Measurements from ENCODE around the gene PRKCE. TPM values are rescaled to one million over a fixed set of nuclear protein-coding genes. Genes with fewer than 3 reads are reported as not detected.

PRKCE gene
- polyA plus RNA-seq, 1 of the 3 experiments (the other 2 are of a cell fraction) = 16.3 TPM

DNA sequence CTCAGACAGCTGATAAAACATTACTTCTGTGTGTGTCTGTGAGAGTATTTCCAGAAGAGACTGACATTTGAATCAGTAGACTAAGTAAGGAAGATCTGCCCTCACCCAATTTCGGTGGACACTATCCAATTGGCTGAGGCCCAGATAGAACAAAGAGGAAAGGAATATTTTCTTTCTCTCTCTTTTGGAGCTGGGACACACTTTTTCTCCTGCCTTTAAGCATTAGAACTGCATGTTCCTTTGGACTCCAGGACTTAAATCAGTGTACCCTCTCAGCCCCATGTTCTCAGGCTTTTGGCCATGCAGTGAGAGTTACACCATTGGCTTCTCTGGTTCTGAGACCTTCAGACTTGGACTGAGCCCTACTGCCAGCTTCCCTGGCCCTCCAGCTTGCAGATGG lies 37.1 kb upstream of the PRKCE start:
- CTCF ChIA-PET = interaction anchor here (1.0 to 1.9 kb wide), 2 partner anchors 29 to 30 kb away, joined by 4 to 7 read pairs; no protein-coding TSS in a partner anchor

DNA sequence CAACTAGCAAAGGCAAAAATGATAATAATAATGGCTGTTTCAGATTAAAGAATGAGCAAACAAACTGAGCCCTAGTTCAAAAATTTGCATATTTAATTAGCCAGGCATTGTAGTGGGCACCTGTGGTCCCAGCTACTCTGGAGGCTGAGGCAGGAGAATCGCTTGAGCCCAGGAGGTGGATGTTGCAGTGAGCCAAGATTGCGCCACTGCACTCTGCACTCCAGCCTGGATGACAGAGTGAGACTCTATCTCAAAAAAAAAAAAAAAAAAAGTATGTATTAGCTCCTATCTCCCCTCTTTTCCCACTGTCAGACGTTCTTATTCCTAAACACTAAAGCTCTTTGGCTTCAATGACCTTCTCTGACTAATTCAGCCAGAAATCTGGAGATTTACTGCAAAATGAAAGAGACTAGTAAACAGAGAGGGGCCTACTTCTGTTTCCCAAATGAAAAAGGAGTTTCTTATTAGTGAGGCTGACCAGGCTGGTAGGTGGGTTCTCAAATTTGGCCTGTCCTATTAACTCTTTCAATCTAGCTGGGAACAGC lies 36.5 kb upstream of the PRKCE start:
- TF ChIP-seq ELF1 (IDR thresholded peaks at IDR 0.05) (no peak), NFIC (IDR thresholded peaks at IDR 0.05; ENCODE audit: borderline replicate concordance) (no peak), MXI1 (IDR thresholded peaks at IDR 0.05; ENCODE audit: low read depth, low read length) (no peak), MEF2A (IDR thresholded peaks at IDR 0.05; ENCODE audit: borderline replicate concordance, low read depth) (no peak), SIN3A (IDR thresholded peaks at IDR 0.05; ENCODE audit: borderline replicate concordance, low read depth, low read length) (no peak), RCOR1 (IDR thresholded peaks at IDR 0.05; ENCODE audit: low read length) (no peak), JUND (IDR thresholded peaks at IDR 0.05) (no peak), FOSL2 (IDR thresholded peaks at IDR 0.05; ENCODE audit: borderline replicate concordance, low read depth) (no peak)
- TF ChIP-seq, protein P1, sequence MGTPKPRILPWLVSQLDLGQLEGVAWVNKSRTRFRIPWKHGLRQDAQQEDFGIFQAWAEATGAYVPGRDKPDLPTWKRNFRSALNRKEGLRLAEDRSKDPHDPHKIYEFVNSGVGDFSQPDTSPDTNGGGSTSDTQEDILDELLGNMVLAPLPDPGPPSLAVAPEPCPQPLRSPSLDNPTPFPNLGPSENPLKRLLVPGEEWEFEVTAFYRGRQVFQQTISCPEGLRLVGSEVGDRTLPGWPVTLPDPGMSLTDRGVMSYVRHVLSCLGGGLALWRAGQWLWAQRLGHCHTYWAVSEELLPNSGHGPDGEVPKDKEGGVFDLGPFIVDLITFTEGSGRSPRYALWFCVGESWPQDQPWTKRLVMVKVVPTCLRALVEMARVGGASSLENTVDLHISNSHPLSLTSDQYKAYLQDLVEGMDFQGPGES (IDR thresholded peaks at IDR 0.05; ENCODE audit: low read depth, low read length) = no peak
- TF ChIP-seq, protein P2, sequence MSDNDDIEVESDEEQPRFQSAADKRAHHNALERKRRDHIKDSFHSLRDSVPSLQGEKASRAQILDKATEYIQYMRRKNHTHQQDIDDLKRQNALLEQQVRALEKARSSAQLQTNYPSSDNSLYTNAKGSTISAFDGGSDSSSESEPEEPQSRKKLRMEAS (IDR thresholded peaks at IDR 0.05; ENCODE audit: low read depth) = no peak
- TF ChIP-seq, protein P3, sequence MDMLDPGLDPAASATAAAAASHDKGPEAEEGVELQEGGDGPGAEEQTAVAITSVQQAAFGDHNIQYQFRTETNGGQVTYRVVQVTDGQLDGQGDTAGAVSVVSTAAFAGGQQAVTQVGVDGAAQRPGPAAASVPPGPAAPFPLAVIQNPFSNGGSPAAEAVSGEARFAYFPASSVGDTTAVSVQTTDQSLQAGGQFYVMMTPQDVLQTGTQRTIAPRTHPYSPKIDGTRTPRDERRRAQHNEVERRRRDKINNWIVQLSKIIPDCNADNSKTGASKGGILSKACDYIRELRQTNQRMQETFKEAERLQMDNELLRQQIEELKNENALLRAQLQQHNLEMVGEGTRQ (IDR thresholded peaks at IDR 0.05; ENCODE audit: borderline replicate concordance, low read depth, low read length) = no peak
- Histone ChIP-seq H3K9me2 (no peaks in the 10 kb centered on the region), H3K36me3 (replicated peaks in 1 of 2; ENCODE audit: control insufficient read depth in 1 of 2, insufficient read depth in 2 of 2, low read length in 1 of 2) (no peaks in the 10 kb centered on the region), H3K4me3 (ENCODE audit: low read depth in 2 of 2, low read length in 1 of 2) (no peak overlapping the region), H3K79me2 (ENCODE audit: insufficient read depth) (peaks cover 6% of the 10 kb centered on the region), H3K4me2 (no peak overlapping the region), H3K27ac (ENCODE audit: low read depth in 2 of 2, low read length in 1 of 2) (no peak overlapping the region), H3F3A (replicated peaks; ENCODE audit: insufficient read depth) (peaks cover 5% of the 10 kb centered on the region), H2AFZ (ENCODE audit: low read depth) (no peak overlapping the region), H3K27me3 (ENCODE audit: insufficient read depth) (no peaks in the 10 kb centered on the region), H4K20me1 (ENCODE audit: insufficient read depth) (no peaks in the 10 kb centered on the region), H3K9me3 (no peaks in the 10 kb centered on the region), H3K4me1 (ENCODE audit: control insufficient read depth in 1 of 2, insufficient read depth in 2 of 2, low read depth in 1 of 2, low read length in 1 of 2) (peaks cover 3 to 6% of the 10 kb centered on the region in 2 experiments; a peak in 3 of 4 replicates), H3K9ac (no peak overlapping the region)
- POLR2A ChIA-PET = no interaction called here
- CTCF ChIA-PET = no interaction called here
- WGBS (ENCODE audit: low lambda C conversion rate) = 78% methylated on average over 3 of the region's 3 CpGs
- no peak for DNase-seq

More for the DNA sequence above, 37.1 kb upstream of the PRKCE start:
- TF ChIP-seq SIN3A (IDR thresholded peaks at IDR 0.05; ENCODE audit: borderline replicate concordance, low read depth, low read length) = no peak
- TF ChIP-seq RFX5 (IDR thresholded peaks at IDR 0.05; ENCODE audit: low read length) = no peak
- TF ChIP-seq, protein P1 (IDR thresholded peaks at IDR 0.05; ENCODE audit: low read depth, low read length) = no peak
- POLR2A ChIA-PET = no interaction called here
- H3F3A ChIP-seq (replicated peaks; ENCODE audit: insufficient read depth) = peaks cover 5% of the 10 kb centered on the region
- no peaks in the 10 kb centered on the region for H3K36me3 ChIP-seq (replicated peaks in 1 of 2; ENCODE audit: control insufficient read depth in 1 of 2, insufficient read depth in 2 of 2, low read length in 1 of 2)
- DNase-seq = no peak
- no peaks in the 10 kb centered on the region for H4K20me1 ChIP-seq (ENCODE audit: insufficient read depth)
- H3K4me1 ChIP-seq (ENCODE audit: control insufficient read depth in 1 of 2, insufficient read depth in 2 of 2, low read depth in 1 of 2, low read length in 1 of 2) = peaks cover 5 to 12% of the 10 kb centered on the region in 2 experiments; a peak in 3 of 4 replicates
- H3K27me3 ChIP-seq (ENCODE audit: insufficient read depth) = no peaks in the 10 kb centered on the region
- 69% methylated on average over 1 of the region's 1 CpG for WGBS (ENCODE audit: low lambda C conversion rate)
- no peak overlapping the region for H3K4me2 ChIP-seq
- no peak overlapping the region for H3K4me3 ChIP-seq (ENCODE audit: low read depth in 2 of 2, low read length in 1 of 2)
- H3K9me3 ChIP-seq = no peaks in the 10 kb centered on the region
- H3K9ac ChIP-seq = no peak overlapping the region
- no peak overlapping the region for H3K27ac ChIP-seq (ENCODE audit: low read depth in 2 of 2, low read length in 1 of 2)
- no peak overlapping the region for H2AFZ ChIP-seq (ENCODE audit: low read depth)
- H3K9me2 ChIP-seq = no peaks in the 10 kb centered on the region
- H3K79me2 ChIP-seq (ENCODE audit: insufficient read depth) = peaks cover 12% of the 10 kb centered on the region

All from SK-N-SH (cell line).